Measurements from ENCODE around the gene SLC26A1. TPM values are rescaled to one million over a fixed set of nuclear protein-coding genes. Genes with fewer than 3 reads are reported as not detected.

Gene SLC26A1
- total RNA-seq, 1 experiment from 2014 or later: 0.22 TPM

GRCh38 chr4:957231-957580, 36.0 kb downstream of the SLC26A1 start:
- intact Hi-C loops (cut with micrococcal nuclease): no loop called here

More at GRCh38 chr4:957231-957580, 36.0 kb downstream of the SLC26A1 start:
- H4K20me1 ChIP-seq (ENCODE audit: insufficient read depth): no peaks in the 10 kb centered on the region
- H3K27me3 ChIP-seq (ENCODE audit: insufficient read depth, low read length): no peaks in the 10 kb centered on the region
- no TSS peak for BruUV-seq (replicated peaks)
- H3K36me3 ChIP-seq (ENCODE audit: control insufficient read depth in 1 of 2, insufficient read depth in 2 of 2, low read length in 2 of 2): no peaks in the 10 kb centered on the region
- H3K9me2 ChIP-seq (ENCODE audit: insufficient read depth): no peaks in the 10 kb centered on the region
- no peaks in the 10 kb centered on the region; the same call in 1 of the 2 replicates for H3K79me2 ChIP-seq (ENCODE audit: insufficient read depth, low read length)
- H3K27ac ChIP-seq (ENCODE audit: low read depth, low read length): no peak overlapping the region
- ChIA-PET CTCF (no interaction called here), RAD21 (ENCODE audit: low non-redundant PET in 1 of 2, low total read pairs in 2 of 2, uncharacterized antibody in 2 of 2, unreplicated experiment in 2 of 2) (no interaction called here), POLR2A (no interaction called here)
- DNase-seq (ENCODE audit: low read depth, low spot score) (no peak), ATAC-seq (no peak)
- peaks cover 0 to 5% of the 10 kb centered on the region in 2 experiments; a peak in 1 of 4 replicates for H3K4me1 ChIP-seq (ENCODE audit: control insufficient read depth in 1 of 2, insufficient read depth in 2 of 2, low read length in 2 of 2)
- no peak for TF ChIP-seq RAD21 (IDR thresholded peaks at IDR 0.05; ENCODE audit: low read depth)
- no peak for TF ChIP-seq ATF3 (IDR thresholded peaks at IDR 0.05)
- no peak for TF ChIP-seq FOSL1 (IDR thresholded peaks at IDR 0.05; ENCODE audit: low read depth)
- no peak for TF ChIP-seq POLR2A (IDR thresholded peaks at IDR 0.05; ENCODE audit: borderline replicate concordance, extremely low read depth, insufficient read depth, insufficient read length)
- TF ChIP-seq CTCF (IDR thresholded peaks at IDR 0.05 in 2 of 3, conservative IDR thresholded peaks at IDR 0.05 in 1 of 3; ENCODE audit: borderline replicate concordance in 1 of 3, insufficient read depth in 1 of 3, low read depth in 2 of 3, low read length in 2 of 3): no peak
- no peak for TF ChIP-seq CEBPB (IDR thresholded peaks at IDR 0.05; ENCODE audit: low read depth)
- no peak for TF ChIP-seq EZH2 (IDR thresholded peaks at IDR 0.05)
- no peak for TF ChIP-seq MAX (IDR thresholded peaks at IDR 0.05)
- no peak for TF ChIP-seq ZFX (IDR thresholded peaks at IDR 0.05)
- TF ChIP-seq SP1 (IDR thresholded peaks at IDR 0.05; ENCODE audit: low read depth): no peak
- no peak for TF ChIP-seq EGR1 (IDR thresholded peaks at IDR 0.05; ENCODE audit: low read depth)
- TF ChIP-seq, protein P1, sequence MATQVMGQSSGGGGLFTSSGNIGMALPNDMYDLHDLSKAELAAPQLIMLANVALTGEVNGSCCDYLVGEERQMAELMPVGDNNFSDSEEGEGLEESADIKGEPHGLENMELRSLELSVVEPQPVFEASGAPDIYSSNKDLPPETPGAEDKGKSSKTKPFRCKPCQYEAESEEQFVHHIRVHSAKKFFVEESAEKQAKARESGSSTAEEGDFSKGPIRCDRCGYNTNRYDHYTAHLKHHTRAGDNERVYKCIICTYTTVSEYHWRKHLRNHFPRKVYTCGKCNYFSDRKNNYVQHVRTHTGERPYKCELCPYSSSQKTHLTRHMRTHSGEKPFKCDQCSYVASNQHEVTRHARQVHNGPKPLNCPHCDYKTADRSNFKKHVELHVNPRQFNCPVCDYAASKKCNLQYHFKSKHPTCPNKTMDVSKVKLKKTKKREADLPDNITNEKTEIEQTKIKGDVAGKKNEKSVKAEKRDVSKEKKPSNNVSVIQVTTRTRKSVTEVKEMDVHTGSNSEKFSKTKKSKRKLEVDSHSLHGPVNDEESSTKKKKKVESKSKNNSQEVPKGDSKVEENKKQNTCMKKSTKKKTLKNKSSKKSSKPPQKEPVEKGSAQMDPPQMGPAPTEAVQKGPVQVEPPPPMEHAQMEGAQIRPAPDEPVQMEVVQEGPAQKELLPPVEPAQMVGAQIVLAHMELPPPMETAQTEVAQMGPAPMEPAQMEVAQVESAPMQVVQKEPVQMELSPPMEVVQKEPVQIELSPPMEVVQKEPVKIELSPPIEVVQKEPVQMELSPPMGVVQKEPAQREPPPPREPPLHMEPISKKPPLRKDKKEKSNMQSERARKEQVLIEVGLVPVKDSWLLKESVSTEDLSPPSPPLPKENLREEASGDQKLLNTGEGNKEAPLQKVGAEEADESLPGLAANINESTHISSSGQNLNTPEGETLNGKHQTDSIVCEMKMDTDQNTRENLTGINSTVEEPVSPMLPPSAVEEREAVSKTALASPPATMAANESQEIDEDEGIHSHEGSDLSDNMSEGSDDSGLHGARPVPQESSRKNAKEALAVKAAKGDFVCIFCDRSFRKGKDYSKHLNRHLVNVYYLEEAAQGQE (IDR thresholded peaks at IDR 0.05; ENCODE audit: low read depth): no peak
- no peak for TF ChIP-seq EZH2phosphoT487 (IDR thresholded peaks at IDR 0.05; ENCODE audit: borderline replicate concordance)
- no peak for TF ChIP-seq TCF7L2 (IDR thresholded peaks at IDR 0.05; ENCODE audit: borderline replicate concordance, extremely low read depth, insufficient read depth, insufficient read length)
- no peak for TF ChIP-seq CBX3 (IDR thresholded peaks at IDR 0.05; ENCODE audit: low read depth)
- TF ChIP-seq ZNF274 (IDR thresholded peaks at IDR 0.05; ENCODE audit: low read depth, low read length): no peak
- no peak for TF ChIP-seq SRF (IDR thresholded peaks at IDR 0.05; ENCODE audit: low read depth)
- no peak overlapping the region for H3K4me2 ChIP-seq (ENCODE audit: low read length)
- no peaks in the 10 kb centered on the region for H3K9me3 ChIP-seq (ENCODE audit: control insufficient read depth in 1 of 2, insufficient read depth in 1 of 2, low read depth in 1 of 2, low read length in 2 of 2)
- no peak overlapping the region for H3K9ac ChIP-seq (ENCODE audit: low read length)
- no peak overlapping the region for H2AFZ ChIP-seq (ENCODE audit: low read depth, low read length, poor library complexity, severe bottlenecking)
- no peak overlapping the region for H3K4me3 ChIP-seq (replicated peaks in 1 of 2; ENCODE audit: low read depth in 1 of 2, low read length in 2 of 2)
